Activated CD8-positive, alpha-beta memory T cell treated with anti-CD3 and anti-CD28 coated beads, Interleukin-2, amount 10 ng/mL, durations not matched to agents 7 days and 5 days (primary cell): ENCODE measurements around the gene RPRML. TPM values are rescaled to one million over a fixed set of nuclear protein-coding genes. Genes with fewer than 3 reads are reported as not detected.
"Not testable (repeated sequence)": the region's sequence is repeated elsewhere in the genome, so short reads cannot be mapped to it uniquely, and the experiment has no call there.

Experiments
- ATAC-seq: fragments of 150-1000 bp; cut with Tn5 transposase; one replicate; pipeline ENCODE4 v1.10.0; 2021; ENCODE audit warnings: moderate library complexity
- CTCF ChIA-PET: fragments of 350-600 bp; sonication (Branson Sonifier 250); formaldehyde crosslinking; loops from one replicate; lab custom pipeline; 2021; ENCODE audit warnings: antibody characterized with exemption; lab: Charles Lee
- DNase-seq: peaks from one replicate; pipeline ENCODE4 v3.0.0-alpha.2; 2020
- H3K27ac Mint-ChIP-seq: one replicate; pipeline ENCODE4 v1.8.0; 2021; ENCODE audit warnings: mild to moderate bottlenecking, mixed read lengths
- H3K27me3 Mint-ChIP-seq: one replicate; pipeline ENCODE4 v1.8.0; 2021; ENCODE audit warnings: mixed read lengths
- H3K36me3 Mint-ChIP-seq: one replicate; pipeline ENCODE4 v1.8.0; 2021; ENCODE audit warnings: mild to moderate bottlenecking, mixed read lengths
- H3K4me1 Mint-ChIP-seq: one replicate; pipeline ENCODE4 v1.8.0; 2021; ENCODE audit warnings: mixed read lengths
- H3K4me3 Mint-ChIP-seq: one replicate; pipeline ENCODE4 v1.8.0; 2021; ENCODE audit warnings: mild to moderate bottlenecking, moderate library complexity, mixed read lengths
- H3K9me3 Mint-ChIP-seq: one replicate; pipeline ENCODE4 v1.8.0; 2022; ENCODE audit warnings: low read depth, mixed read lengths
- total RNA-seq, 2 experiments: library from RNA; stranded (reverse); gene quantifications; one replicate each; pipeline ENCODE4 v1.2.3, GENCODE V29; 2021

RPRML gene
- total RNA-seq, result not detected

DNA sequence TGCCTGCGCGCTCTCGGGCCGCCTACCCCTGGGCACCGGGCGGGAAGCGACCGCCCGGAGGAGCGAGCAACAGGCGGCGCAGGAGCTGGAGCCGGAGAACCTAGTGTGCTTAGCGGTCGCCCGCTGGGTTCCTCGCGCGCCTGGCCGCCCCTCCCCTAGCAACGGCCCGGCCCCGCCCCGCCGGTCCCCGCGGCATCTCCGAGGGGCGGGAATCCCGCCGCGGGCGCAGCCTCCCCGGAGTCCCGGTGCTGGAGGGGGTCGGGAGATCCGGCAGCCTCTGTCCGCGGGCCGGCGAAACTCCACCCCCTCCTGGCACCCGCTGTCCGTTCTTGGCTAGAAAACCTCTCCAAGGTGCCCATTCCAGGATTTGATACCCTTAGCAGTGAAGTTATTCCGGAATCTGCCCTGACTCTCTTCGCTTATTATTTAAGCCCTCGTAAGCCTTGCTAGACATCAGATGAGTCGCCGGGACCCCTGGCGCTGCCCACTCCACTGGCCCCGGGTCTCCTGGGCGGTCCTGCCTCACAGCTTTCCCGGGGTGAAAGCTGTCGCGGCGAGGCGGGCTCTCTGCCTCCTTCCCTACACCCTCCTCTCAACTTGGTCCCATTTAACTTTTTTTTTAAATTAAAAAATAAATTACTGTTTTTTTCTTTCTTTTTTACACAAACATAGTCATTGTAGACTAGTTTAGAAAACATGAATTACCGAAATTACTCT, at the start of gene RPRML:
RPRML (minus strand) TSS at position 107 of the 717 bp plus-strand sequence. CDS start 246 bp downstream, outside the sequence.
- CTCF ChIA-PET, result interaction anchor here (2.4 kb wide), 1 partner anchor 37 kb away, joined by 12 read pairs; no protein-coding TSS in a partner anchor
- Mint-ChIP-seq H3K9me3 (no peaks in the 10 kb centered on the region), H3K36me3 (no peaks in the 10 kb centered on the region), H3K27ac (no peak within 1 kb of the TSS), H3K4me1 (peaks cover 13% of the 10 kb centered on the region), H3K27me3 (peaks cover 45% of the 10 kb centered on the region), H3K4me3 (peak within 1 kb of the TSS; percentile 59)
- ATAC-seq, result peak; percentile 77
- peak; percentile 44 for DNase-seq

DNA sequence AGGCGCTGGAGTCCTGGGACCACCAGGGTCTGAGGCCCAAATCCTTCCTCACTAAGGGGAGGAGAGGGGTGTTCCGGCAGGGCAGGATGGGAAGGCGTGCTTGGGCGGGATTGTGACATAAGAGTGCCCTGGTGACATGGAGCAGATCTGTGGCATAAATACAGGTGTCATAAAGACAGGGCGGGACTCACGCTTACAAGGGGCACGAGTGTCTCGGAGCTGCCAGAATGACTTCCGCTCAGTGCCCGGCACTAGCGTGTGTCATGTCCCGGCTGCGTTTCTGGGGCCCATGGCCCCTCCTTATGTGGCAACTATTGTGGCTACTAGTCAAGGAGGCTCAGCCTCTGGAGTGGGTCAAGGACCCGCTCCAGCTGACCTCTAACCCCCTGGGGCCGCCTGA, 37.9 kb upstream of the RPRML start:
- H3K27me3 Mint-ChIP-seq, H3K27ac Mint-ChIP-seq, H3K4me3 Mint-ChIP-seq, ATAC-seq, CTCF ChIA-PET, H3K36me3 Mint-ChIP-seq, H3K4me1 Mint-ChIP-seq, DNase-seq, H3K9me3 Mint-ChIP-seq: not testable (repeated sequence)

DNA sequence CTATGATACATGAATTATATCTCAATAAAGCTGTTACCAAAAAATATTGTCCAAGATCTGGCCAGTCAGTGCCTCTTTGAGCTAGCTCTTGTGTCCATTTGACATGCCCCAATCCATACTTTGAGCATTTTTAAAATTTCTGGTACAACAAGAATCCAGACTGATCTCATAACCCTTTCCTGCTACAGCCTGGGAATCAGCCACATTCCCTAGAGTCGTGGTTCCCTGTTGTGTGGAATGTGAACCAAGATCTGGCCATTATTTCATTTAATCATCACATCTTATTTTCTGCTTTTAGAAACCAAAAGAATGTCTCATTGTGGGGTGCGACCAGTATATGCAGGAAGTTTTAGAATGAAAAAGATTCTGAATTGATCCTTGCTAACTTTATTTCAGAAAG, 34.3 kb upstream of the RPRML start:
- CTCF ChIA-PET, result interaction anchor here (0.7 kb wide), 1 partner anchor 71 kb away, joined by 3 read pairs; no protein-coding TSS in a partner anchor
- Mint-ChIP-seq H3K27me3 (no peaks in the 10 kb centered on the region), H3K27ac (no peak overlapping the region), H3K4me1 (peaks cover 10% of the 10 kb centered on the region), H3K4me3 (no peak overlapping the region), H3K9me3 (no peaks in the 10 kb centered on the region), H3K36me3 (no peaks in the 10 kb centered on the region)
- no peak for DNase-seq
- no peak for ATAC-seq

DNA sequence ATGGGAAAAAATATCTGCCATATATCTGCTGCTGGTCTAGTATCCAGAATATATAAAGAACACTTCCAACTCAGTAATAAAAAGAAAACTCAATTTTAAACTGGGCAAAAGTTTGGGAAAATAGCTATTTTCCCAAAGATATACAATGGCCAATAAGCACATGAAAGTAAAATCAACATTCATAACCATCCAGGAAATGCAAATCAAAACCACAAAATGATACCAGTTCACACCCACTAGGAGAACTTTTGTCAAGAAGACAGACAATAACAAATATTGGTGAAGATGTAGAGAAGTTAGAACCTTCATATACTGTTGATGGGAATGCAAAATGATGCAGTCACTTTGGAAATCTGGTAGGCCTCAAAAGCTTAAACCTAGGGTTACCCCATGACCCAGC, 33.4 kb upstream of the RPRML start:
- H3K36me3 Mint-ChIP-seq, result no peaks in the 10 kb centered on the region
- H3K9me3 Mint-ChIP-seq, result no peaks in the 10 kb centered on the region
- CTCF ChIA-PET, result no interaction called here
- no peak overlapping the region for H3K4me3 Mint-ChIP-seq
- H3K27me3 Mint-ChIP-seq, result no peaks in the 10 kb centered on the region
- H3K27ac Mint-ChIP-seq, result no peak overlapping the region
- ATAC-seq, result no peak
- H3K4me1 Mint-ChIP-seq, result peaks cover 10% of the 10 kb centered on the region
- no peak for DNase-seq

DNA sequence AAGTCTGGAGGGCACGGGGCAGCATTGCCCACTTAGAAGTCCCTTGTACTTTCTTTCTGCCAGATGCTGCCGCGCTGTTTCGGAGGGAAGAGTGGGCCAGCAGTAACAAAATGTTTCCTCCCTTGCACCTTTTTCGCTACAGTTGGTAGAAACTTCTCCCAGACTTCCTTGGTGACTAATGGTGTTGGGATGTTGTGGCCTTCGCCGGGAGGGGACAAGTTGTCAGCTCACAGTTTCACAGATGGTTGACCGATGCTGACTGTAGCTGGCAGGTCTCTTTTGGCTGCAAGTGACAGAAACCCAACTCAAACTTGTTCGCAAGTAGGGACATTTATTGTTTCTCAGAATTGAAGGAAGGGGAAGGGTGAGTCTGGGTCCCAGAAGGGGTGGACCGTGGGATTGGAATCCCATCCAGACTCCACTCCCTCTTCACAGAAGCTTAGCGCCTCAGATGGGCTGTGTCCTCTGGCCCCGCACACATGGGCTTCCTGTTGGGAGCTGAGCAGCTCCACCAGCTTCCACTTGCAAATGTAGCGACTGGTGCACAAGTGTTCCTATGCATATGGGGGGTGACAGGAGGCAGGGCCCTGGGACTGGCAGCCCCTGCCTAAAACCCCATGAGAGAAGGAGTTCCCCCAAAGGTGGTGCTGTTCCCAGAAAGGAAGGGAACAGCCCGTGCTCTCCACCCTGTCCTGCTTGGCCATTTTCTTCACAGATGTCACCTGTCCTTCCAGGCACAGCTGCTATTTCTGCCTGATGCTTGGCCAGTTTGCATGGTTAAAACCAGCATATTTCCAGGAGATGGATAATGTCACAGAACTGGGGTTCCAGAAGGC, 30.9 kb upstream of the RPRML start:
- no peak overlapping the region for H3K4me3 Mint-ChIP-seq
- CTCF ChIA-PET, result interaction anchor here (1.4 kb wide), 1 partner anchor 8 kb away, joined by 3 read pairs; no protein-coding TSS in a partner anchor
- H3K27ac Mint-ChIP-seq, result no peak overlapping the region
- ATAC-seq (no peak), DNase-seq (no peak)
- no peaks in the 10 kb centered on the region for H3K9me3 Mint-ChIP-seq
- no peaks in the 10 kb centered on the region for H3K36me3 Mint-ChIP-seq
- H3K4me1 Mint-ChIP-seq, result peaks cover 10% of the 10 kb centered on the region
- no peaks in the 10 kb centered on the region for H3K27me3 Mint-ChIP-seq

DNA sequence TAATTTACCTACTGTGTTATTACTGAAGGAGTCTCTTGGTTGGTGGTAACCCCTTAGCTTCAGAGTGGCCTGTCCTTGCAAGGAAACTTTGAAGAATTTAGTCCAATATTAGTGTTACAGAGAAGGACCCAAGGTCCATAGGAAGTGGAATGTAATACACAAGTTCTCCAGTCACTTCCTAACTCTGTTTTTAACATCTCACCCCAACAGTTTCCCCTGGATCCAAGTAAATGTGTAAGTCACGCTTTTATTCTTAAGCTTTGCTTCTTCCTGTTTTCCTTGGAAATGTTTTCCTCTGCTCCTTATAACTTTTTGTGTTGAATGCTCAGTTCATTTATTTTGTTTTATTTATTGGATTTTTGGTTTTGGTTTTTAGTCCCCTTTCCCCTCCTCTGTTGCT, 25.9 kb upstream of the RPRML start:
- DNase-seq (no peak), ATAC-seq (no peak)
- no peak overlapping the region for H3K27ac Mint-ChIP-seq
- no peaks in the 10 kb centered on the region for H3K9me3 Mint-ChIP-seq
- H3K4me1 Mint-ChIP-seq, result peaks cover 7% of the 10 kb centered on the region
- no peaks in the 10 kb centered on the region for H3K27me3 Mint-ChIP-seq
- H3K36me3 Mint-ChIP-seq, result no peaks in the 10 kb centered on the region
- H3K4me3 Mint-ChIP-seq, result no peak overlapping the region
- CTCF ChIA-PET, result interaction anchor here (1.4 kb wide), 1 partner anchor 63 kb away, joined by 8 read pairs; no protein-coding TSS in a partner anchor

DNA sequence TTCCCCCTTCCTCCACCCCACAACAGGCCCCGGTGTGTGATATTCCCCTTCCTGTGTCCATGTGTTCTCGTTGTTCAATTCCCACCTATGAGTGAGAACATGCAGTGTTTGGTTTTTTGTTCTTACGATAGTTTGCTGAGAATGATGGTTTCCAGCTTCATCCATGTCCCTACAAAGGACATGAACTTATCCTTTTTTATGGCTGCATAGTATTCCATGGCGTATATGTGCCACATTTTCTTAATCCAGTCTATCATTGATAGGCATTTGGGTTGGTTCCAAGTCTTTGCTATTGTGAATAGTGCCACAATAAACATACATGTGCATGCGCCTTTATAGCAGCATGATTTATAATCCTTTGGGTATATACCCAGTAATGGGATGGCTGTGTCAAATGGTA, 24.8 kb upstream of the RPRML start:
- not testable (repeated sequence) for H3K9me3 Mint-ChIP-seq, H3K4me3 Mint-ChIP-seq, ATAC-seq, H3K27me3 Mint-ChIP-seq, DNase-seq, H3K36me3 Mint-ChIP-seq, H3K4me1 Mint-ChIP-seq, H3K27ac Mint-ChIP-seq
- CTCF ChIA-PET, result interaction anchor here (3.1 kb wide), 1 partner anchor 61 kb away, joined by 17 read pairs; no protein-coding TSS in a partner anchor

DNA sequence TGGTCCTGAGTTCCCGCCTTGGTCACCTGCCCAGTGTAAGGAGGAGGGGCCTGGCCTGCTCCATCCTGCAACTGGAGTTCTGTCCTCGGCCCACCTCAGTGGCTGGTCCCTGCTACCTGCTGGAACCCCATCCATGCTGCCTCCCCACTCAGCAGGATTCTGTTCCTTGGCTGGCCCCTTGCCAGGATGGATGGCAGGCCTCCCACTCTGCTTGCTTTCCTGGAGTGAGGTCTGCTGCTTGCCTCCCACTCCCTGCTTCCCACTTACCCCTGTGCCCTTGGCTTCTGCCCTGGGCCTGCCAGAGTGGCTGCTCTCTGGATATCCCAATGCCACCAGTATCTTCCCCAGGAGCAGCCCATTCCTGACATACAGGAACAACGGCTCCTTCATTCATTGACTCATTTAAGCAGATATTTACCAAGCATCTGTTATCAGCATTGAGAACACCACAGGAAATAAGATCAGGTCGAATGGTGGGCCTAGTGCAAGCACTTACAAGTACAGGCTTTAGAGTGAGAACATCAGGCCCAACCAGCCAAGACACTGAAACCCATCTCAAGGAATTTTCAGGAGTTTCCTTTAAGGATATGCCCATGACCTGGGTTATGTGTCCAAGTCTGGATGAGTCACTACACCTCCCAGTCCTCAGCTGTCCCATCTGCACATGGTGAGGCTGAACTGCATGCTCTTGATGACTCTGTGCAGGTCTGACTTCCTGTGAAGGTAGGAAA, 17.0 kb upstream of the RPRML start:
- peaks cover 2% of the 10 kb centered on the region for H3K4me1 Mint-ChIP-seq
- CTCF ChIA-PET, result no interaction called here
- no peak overlapping the region for H3K4me3 Mint-ChIP-seq
- H3K27me3 Mint-ChIP-seq, result no peaks in the 10 kb centered on the region
- no peaks in the 10 kb centered on the region for H3K36me3 Mint-ChIP-seq
- no peak for ATAC-seq
- no peak overlapping the region for H3K27ac Mint-ChIP-seq
- no peak for DNase-seq
- no peaks in the 10 kb centered on the region for H3K9me3 Mint-ChIP-seq

DNA sequence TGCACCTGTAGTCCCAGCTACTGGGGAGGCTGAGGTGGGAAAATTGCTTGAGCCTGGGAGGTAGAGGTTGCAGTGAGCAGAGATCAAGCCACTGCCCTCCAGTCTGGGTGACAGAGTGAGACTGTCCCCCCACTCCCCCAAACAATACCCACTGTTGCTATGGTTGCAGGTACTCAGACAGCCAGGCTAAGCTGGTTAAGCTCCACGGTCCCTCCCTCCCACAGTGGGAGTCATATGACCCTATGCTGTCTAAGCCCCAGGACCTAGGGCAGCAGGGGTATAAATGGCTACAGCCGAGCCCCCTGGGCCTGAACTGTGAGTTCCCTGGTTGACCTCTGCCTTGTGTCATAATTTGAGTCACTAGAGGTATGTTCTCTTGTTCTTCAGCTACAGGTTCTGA, 15.9 kb upstream of the RPRML start:
- Mint-ChIP-seq H3K4me1 (peaks cover 2% of the 10 kb centered on the region), H3K27me3 (peaks cover 4% of the 10 kb centered on the region), H3K36me3 (no peaks in the 10 kb centered on the region), H3K27ac (no peak overlapping the region), H3K9me3 (no peaks in the 10 kb centered on the region), H3K4me3 (no peak overlapping the region)
- ATAC-seq (no peak), DNase-seq (no peak)
- CTCF ChIA-PET, result no interaction called here

DNA sequence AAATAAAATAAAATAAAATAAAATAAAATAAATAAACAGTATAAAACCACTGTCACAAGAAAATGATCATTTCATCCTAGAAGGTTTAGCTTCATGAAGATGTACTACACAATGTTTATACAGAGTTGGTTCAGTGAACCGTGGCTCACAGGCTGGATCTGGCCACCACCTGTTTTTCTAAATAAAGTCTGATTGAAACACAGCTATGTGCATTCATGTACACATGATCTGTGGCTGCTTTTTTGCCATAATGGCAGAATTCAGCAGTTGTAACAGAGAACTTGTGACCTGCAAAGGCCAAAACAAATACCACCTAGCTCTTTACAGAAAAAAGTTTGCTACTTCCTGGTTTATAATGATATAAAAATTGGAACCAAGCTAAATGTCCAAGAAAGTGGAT, 12.6 kb upstream of the RPRML start:
- ATAC-seq (no peak), DNase-seq (no peak)
- peaks cover 4% of the 10 kb centered on the region for H3K27me3 Mint-ChIP-seq
- H3K4me3 Mint-ChIP-seq, result no peak overlapping the region
- H3K4me1 Mint-ChIP-seq, result no peaks in the 10 kb centered on the region
- no peak overlapping the region for H3K27ac Mint-ChIP-seq
- H3K36me3 Mint-ChIP-seq, result no peaks in the 10 kb centered on the region
- no peaks in the 10 kb centered on the region for H3K9me3 Mint-ChIP-seq
- CTCF ChIA-PET, result interaction anchor here (1.0 kb wide), 1 partner anchor 17 kb away, joined by 3 read pairs; no protein-coding TSS in a partner anchor

DNA sequence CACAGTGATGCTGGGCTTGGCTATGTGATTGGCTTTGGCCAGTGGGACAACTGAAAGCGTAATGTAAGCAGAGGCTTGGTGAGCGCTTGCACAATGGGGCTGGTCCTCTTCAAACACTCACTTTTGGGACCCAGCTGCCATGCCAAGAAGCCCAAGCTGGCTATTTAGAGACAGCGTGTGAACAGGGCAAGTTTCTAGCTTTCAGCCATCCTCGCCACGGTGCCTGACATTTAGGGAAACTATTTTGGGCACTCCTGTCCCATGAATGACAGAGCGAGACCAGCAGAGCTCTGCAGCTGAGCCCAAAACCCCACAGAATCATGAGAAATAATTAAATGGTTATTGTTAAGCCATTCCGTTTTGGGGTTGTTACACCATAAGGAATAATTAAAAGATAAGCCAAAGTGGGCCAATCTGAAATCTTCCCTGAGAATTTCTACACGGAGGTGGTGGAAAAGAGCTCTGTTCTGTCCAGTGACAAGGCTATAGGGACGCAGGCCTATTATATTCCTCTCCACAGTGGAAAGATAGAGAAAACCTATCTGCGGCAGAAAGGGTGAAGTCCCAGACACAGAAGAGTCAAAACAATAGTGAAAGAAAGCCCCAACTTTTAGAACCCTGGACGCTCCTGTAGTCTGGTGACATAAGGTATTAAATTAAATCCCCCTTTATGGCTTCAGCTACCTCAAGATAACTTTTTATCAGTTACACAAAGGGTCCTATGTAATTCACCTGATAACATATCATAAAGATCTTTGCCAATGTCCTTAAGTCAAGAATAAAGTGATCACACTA, 10.8 kb upstream of the RPRML start:
- DNase-seq (no peak), ATAC-seq (no peak)
- no peaks in the 10 kb centered on the region for H3K4me1 Mint-ChIP-seq
- H3K36me3 Mint-ChIP-seq, result no peaks in the 10 kb centered on the region
- H3K27ac Mint-ChIP-seq, result no peak overlapping the region
- no peak overlapping the region for H3K4me3 Mint-ChIP-seq
- H3K9me3 Mint-ChIP-seq, result no peaks in the 10 kb centered on the region
- peaks cover 6% of the 10 kb centered on the region for H3K27me3 Mint-ChIP-seq
- CTCF ChIA-PET, result interaction anchor here (1.2 kb wide), 1 partner anchor 10 kb away, joined by 3 read pairs; no protein-coding TSS in a partner anchor

DNA sequence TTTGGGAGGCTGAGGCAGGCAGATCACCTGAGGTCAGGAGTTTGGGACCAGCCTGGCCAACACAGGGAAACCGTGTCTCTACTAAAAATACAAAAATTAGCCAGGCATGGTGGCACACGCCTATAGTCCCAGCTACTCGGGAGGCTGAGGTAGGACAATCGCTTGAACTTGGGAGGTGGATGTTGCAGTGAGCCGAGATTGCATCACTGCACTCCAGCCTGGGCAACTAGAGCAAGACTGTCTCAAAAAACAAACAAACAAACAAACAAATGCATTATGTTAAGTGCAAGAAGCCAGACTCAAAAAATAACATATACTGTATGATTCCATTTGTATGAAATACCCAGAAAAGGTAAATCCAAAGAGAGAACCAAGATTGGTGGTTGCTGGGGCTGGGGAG, 8.9 kb upstream of the RPRML start:
- H3K36me3 Mint-ChIP-seq, ATAC-seq, H3K9me3 Mint-ChIP-seq, H3K27ac Mint-ChIP-seq, CTCF ChIA-PET, H3K4me1 Mint-ChIP-seq, H3K4me3 Mint-ChIP-seq, DNase-seq, H3K27me3 Mint-ChIP-seq: not testable (repeated sequence)
